ENCODE measurements around the gene PFKFB1. TPM values are rescaled to one million over a fixed set of nuclear protein-coding genes. Genes with fewer than 3 reads are reported as not detected.

The PFKFB1 gene
- total RNA-seq, result 0.35 TPM
- long read RNA-seq, result 0 reads

DNA sequence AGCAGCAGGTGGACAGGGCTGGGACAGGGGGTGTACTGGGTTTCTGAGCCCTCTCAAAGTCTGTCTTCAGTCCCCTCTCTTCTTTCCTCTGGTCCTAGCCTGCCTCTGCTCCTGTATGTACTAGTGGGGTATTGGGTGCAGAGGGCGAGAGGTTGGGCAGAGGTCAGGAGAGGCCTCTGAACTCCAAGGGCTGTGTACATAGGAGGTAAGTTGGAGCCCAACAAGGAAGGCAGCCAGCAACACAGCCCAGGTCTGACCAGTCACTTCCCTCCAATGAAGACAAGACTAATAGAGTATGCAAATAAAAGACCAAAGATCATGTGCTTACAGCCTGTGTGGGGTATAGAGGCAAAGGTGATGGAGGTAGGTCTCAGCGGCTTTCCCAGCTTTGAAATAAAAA is at the start of gene PFKFB1:
TSS of gene PFKFB1 (minus strand) at position 90 of the 400 bp plus-strand sequence. CDS start 181 bp downstream, outside the sequence.
- intact Hi-C loops (cut with DNase I), result no loop called here
- DNase-seq (ENCODE audit: low spot score), result no peak

DNA sequence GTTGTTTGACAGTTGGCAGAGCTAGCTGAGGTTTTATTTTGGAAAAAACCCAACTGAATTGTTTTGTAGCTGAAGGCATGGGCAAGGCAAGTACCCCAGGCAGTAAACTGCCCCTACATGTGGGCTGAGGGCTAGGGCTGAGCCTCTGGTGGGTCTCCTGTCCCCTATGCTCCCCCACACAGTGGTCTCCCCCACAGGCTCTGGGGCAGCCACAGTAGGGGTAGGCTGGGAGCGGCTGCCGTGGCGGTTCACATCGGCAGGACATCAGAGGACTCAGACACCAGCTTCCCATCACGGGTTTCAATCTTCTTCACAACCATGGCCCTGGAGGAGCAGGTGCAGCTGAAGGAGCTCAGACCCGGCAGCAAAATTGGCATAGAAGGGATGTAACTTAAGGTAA is 47.5 kb upstream of the PFKFB1 start:
- intact Hi-C loops (cut with DNase I), result no loop called here
- DNase-seq (ENCODE audit: low spot score), result no peak

GRCh38 chrX:55039471-55039870 is 45.5 kb upstream of the PFKFB1 start:
- intact Hi-C loops (cut with DNase I), result no loop called here
- no peak for DNase-seq (ENCODE audit: low spot score)

GRCh38 chrX:55033429-55033828 is 39.4 kb upstream of the PFKFB1 start:
- DNase-seq (ENCODE audit: low spot score), result no peak
- intact Hi-C loops (cut with DNase I), result no loop called here

GRCh38 chrX:55030271-55031205 is 36.5 kb upstream of the PFKFB1 start, which contains the start of gene ALAS2:
ALAS2 (minus strand) TSS chrX:55030977; CDS start chrX:55026000, 4,977 bp downstream.
- intact Hi-C loops (cut with DNase I), result no loop called here
- no peak for DNase-seq (ENCODE audit: low spot score)

GRCh38 chrX:55029291-55029690 is 35.3 kb upstream of the PFKFB1 start:
- intact Hi-C loops (cut with DNase I), result no loop called here
- DNase-seq (ENCODE audit: low spot score), result no peak

DNA sequence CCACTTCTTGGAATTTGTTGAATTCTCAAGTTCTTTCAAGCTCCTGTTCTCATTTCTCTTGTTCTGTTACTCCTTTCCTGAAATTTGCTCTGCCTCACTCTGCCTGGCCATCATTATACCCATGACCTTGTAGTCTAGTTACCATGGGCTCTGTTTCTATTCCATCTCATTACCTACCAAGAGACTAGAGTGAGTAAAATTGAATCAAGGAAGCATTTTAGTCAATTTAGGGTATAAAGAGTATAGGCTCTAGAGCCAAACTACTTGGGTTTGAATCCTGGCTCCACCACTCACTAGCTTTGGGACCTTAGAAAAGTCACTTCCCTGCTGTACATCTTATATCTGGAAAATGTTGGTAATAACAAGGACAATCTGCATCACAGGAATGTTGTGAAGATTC is 34.6 kb upstream of the PFKFB1 start:
- intact Hi-C loops (cut with DNase I), result no loop called here
- DNase-seq (ENCODE audit: low spot score), result no peak

DNA sequence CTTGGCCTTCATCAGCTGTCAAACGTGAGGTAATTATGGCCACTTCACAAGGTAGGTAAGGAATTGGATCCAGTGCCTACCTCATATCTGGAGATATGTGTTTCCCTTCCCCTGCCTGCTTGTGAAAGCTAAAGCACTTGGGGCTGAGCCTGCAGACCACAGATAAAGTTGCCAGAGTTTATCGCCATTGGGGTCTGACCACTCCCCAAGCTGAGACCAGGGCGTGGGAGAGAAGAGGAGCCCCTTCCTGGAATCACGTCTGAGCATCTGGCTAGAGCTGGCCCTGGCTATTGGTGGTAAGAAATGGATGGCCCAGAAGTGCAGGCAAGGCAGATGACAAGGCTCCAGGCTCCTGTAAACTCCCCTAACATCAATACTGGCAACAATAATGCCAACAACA is 34.1 kb upstream of the PFKFB1 start:
- DNase-seq (ENCODE audit: low spot score), result no peak
- intact Hi-C loops (cut with DNase I), result no loop called here

- DNase-seq (ENCODE audit: low spot score), result no peak
- intact Hi-C loops (cut with DNase I), result no loop called here
Measured at GRCh38 chrX:55026840-55027239, 32.9 kb upstream of the PFKFB1 start.

GRCh38 chrX:55026143-55026542 is 32.2 kb upstream of the PFKFB1 start:
- intact Hi-C loops (cut with DNase I), result no loop called here
- DNase-seq (ENCODE audit: low spot score), result no peak

DNA sequence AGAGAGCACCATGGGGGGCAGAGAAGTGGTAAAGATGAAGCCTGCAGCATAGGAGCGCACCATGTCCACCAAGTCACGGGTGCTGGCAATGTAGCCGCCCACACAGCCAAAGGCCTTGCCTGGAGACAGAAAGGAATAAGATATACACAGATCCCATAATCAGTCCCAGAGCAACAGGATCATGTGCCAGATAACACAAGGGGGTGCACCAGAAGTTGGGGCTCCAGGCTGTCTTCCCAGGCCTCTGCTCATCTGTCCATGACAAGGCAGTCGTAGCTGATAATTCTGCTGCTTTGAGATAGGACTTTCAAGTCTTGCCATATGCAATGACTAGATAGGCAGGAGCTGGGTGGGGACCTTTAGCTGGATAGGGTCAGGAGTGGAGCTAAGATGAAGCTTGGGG is 20.9 kb upstream of the PFKFB1 start:
- intact Hi-C loops (cut with DNase I), result no loop called here
- no peak for DNase-seq (ENCODE audit: low spot score)

DNA sequence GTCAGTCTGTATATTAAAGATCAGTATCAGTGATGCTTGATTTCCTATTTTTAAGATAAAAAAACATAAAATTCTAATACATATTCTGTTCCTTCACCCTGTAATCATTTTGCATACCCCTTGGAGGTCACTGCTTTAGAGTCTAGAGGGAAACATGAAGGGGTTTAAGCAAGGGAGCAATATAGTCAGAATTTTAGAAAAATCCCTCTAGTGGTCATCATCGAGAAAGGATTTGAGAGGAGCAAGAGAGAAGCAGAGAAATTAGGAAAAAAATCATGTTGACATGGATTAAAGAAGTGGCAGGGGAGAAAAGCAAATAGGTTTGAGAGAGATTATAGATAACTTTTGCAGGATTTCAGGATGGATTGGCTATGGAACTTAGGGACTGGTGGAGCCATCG is 17.3 kb upstream of the PFKFB1 start:
- intact Hi-C loops (cut with DNase I), result no loop called here

GRCh38 chrX:55008571-55009358 is 14.8 kb upstream of the PFKFB1 start:
- intact Hi-C loops (cut with DNase I), result no loop called here
- DNase-seq (ENCODE audit: low spot score), result no peak

More for the DNA sequence above, 17.3 kb upstream of the PFKFB1 start:
- DNase-seq (ENCODE audit: low spot score), result no peak

GRCh38 chrX:55007656-55008055 is 13.7 kb upstream of the PFKFB1 start:
- DNase-seq (ENCODE audit: low spot score), result no peak
- intact Hi-C loops (cut with DNase I), result no loop called here

DNA sequence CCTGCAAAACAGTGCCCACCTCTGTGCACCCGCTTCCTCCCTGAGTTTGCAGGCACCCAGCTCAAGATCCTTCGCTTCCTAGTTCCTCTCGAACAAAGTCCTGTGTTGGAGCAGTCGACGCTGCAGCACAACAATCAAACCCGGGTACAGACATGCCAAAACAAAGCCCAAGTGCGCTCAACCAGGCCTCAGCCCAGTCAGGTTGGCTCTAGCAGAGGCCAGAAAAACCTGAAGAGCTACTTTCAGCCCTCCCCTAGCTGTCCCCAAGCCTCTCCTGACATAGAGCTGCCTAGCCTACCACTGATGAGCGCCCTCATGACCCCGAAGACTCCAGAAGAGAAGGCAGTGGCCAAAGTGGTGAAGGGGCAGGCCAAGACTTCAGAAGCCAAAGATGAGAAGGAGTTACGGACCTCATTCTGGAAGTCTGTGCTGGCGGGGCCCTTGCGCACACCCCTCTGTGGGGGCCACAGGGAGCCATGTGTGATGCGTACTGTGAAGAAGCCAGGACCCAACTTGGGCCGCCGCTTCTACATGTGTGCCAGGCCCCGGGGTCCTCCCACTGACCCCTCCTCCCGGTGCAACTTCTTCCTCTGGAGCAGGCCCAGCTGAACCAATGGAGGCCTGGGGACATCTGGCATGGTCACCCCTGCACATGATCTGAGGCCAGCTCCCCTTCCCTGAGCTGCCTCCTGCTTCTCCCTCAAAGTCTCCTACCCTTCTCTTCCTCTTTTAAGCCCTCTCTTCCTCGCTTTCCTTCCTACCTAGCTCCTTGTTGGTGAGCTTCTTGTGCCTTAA is 13.0 kb upstream of the PFKFB1 start:
- intact Hi-C loops (cut with DNase I), result no loop called here
- DNase-seq (ENCODE audit: low spot score), result no peak

- intact Hi-C loops (cut with DNase I), result no loop called here
- DNase-seq (ENCODE audit: low spot score), result no peak
Measured at GRCh38 chrX:55005256-55005655, 11.3 kb upstream of the PFKFB1 start.

GRCh38 chrX:55004231-55004630 is 10.2 kb upstream of the PFKFB1 start:
- intact Hi-C loops (cut with DNase I), result loop anchor here (5.0 kb wide), 1 partner anchor 367 kb away; no protein-coding TSS in a partner anchor
- no peak for DNase-seq (ENCODE audit: low spot score)

DNA sequence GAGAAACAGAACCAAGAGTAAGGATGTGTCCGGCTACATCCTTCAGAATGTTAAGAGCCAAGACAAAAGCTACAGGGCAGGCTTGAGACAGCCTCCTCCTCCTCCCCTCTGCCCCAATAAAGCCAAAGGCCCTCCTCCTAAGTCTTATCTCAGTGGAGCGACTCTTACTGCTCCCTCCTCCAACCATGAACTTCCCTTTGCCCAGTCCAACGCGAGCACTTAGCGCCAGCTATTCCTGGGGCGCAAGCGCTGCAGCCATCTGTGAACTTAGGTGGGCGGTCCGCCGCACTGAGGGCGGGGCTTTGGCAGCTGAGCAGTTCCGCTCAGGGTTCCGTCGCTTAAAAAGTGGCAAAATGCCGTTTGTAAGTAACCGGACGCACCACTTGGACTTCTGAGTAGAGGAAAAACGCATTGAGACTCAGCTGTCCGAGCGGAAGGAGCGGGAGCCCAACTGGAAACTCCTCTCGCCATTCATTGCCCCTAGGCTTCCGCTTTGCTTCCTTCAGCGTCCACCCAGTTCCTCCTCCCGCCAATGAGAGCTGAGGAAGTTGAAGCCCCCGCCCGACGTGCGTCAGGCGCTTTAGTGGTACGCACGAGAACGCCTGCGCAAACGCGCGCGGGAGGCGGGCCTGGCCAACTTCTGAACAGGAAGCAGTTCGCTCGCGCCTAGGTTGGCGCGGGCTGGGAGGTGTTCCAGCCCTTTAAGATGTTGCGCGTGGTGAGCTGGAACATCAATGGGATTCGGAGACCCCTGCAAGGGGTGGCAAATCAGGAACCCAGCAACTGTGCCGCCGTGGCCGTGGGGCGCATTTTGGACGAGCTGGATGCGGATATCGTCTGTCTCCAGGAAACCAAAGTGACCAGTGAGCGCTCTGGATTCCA is 6.0 kb upstream of the PFKFB1 start, which contains the start of gene APEX2:
TSS of gene APEX2 (plus strand) at position 647 of the 882 bp plus-strand sequence. CDS start at position 707, 60 bp downstream.
- intact Hi-C loops (cut with DNase I), result loop anchor here (5.0 kb wide), 1 partner anchor 363 kb away; no protein-coding TSS in a partner anchor
- DNase-seq (ENCODE audit: low spot score), result peak; percentile 95

Measured in cardiac septum (tissue), 1 donor.